Activated T-cell treated with anti-CD3 and anti-CD28 coated beads, Interleukin-2, amount 50 U/mL, for 72 hours (primary cell): Measurements from ENCODE around the gene MVB12B. TPM values are rescaled to one million over a fixed set of nuclear protein-coding genes. Genes with fewer than 3 reads are reported as not detected.
A peak's percentile ranks its signal among the peaks of the same experiment; 100 is the strongest.

Experiments used
- ATAC-seq, 2 donors: fragments of 150-1000 bp; cut with Tn5 transposase; replicated peaks in 1 of 2; 2 replicates each; pipeline ENCODE4 v1.10.0; 2021; ENCODE audit warnings: moderate library complexity in 2 of 2, mild to moderate bottlenecking in 1 of 2
- DNase-seq, 2 donors: peaks; one replicate each; pipeline ENCODE4 v3.0.0; 2021 to 2022; ENCODE audit warnings: mixed read lengths in 1 of 2
- H3K27ac Mint-ChIP-seq: one replicate; pipeline ENCODE4 v1.8.0; 2022; ENCODE audit warnings: mild to moderate bottlenecking, moderate library complexity, mixed read lengths
- H3K27me3 Mint-ChIP-seq: one replicate; pipeline ENCODE4 v1.8.0; 2022; ENCODE audit warnings: low read depth, mixed read lengths
- H3K36me3 Mint-ChIP-seq, 2 donors: one replicate each; pipeline ENCODE4 v1.8.0; 2022; ENCODE audit warnings: mixed read lengths in 2 of 2, mild to moderate bottlenecking in 1 of 2; ENCODE audit not compliant: insufficient read depth in 2 of 2
- H3K4me1 Mint-ChIP-seq: one replicate; pipeline ENCODE4 v1.8.0; 2022; ENCODE audit warnings: low read depth, mixed read lengths
- H3K4me3 Mint-ChIP-seq, 2 donors: one replicate each; pipeline ENCODE4 v1.8.0; 2022; ENCODE audit warnings: mild to moderate bottlenecking in 2 of 2, mixed read lengths in 2 of 2, moderate library complexity in 2 of 2
- H3K9me3 Mint-ChIP-seq, 2 donors: one replicate each; pipeline ENCODE4 v1.8.0; 2022; ENCODE audit warnings: mixed read lengths in 2 of 2
- total RNA-seq, 2 donors: library from RNA; stranded (reverse); gene quantifications; one replicate each; pipeline ENCODE4 v1.2.3, GENCODE V29; 2022

Gene MVB12B
- total RNA-seq, 2 donors from 2014 or later = 11.5 to 17.1 TPM

GRCh38 chr9:126391713-126392661 is 65.4 kb downstream of the MVB12B start:
- Mint-ChIP-seq H3K9me3 (no peaks in the 10 kb centered on the region), H3K27me3 (no peaks in the 10 kb centered on the region), H3K4me3 (no peak overlapping the region), H3K36me3 (peaks cover 4 to 5% of the 10 kb centered on the region in 2 donors), H3K27ac (peak overlapping the region; percentile 12), H3K4me1 (peaks cover 44% of the 10 kb centered on the region)
- ATAC-seq = no peak
- DNase-seq = no peak

DNA sequence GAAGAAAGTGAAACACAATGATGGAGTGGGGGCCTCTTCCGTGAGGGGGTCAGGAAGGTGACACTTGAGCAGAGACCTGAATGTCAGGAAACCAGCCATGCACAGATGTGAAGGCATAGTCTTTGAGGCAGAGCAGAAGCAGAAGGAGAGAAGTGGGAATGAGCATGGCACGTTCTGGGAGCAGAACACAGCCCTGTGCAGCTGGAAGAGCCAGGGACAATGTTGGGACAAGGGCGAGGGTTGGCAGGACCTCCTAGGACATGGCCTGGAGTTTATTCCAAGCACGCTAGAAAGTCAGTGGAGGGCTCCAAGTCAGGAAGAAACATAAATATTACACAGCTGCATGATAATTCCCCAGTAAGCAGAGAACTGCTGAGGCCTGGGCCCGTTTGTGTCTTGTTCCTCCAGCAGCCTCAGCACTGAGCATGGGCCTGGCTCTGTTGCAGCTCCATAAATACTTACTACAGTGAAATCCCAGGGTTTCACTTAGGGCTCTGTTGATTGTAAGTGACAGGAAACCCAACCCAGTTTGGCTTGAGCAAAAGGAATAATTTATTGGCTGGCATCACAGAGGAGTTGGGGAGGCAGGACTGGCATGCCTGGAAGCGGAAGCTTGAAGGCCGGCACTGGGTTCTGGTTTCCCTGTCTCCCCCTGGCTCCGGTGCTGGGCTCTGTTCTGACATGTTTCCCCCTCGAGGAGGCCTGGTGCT is 66.2 kb downstream of the MVB12B start:
- H3K27me3 Mint-ChIP-seq = no peaks in the 10 kb centered on the region
- H3K4me3 Mint-ChIP-seq = no peak overlapping the region
- no peak for DNase-seq
- peaks cover 4 to 5% of the 10 kb centered on the region in 2 donors for H3K36me3 Mint-ChIP-seq
- H3K27ac Mint-ChIP-seq = peak overlapping the region; percentile 4
- H3K4me1 Mint-ChIP-seq = peaks cover 52% of the 10 kb centered on the region
- no peaks in the 10 kb centered on the region for H3K9me3 Mint-ChIP-seq
- ATAC-seq = no peak

- H3K9me3 Mint-ChIP-seq = no peaks in the 10 kb centered on the region
- no peaks in the 10 kb centered on the region for H3K27me3 Mint-ChIP-seq
- ATAC-seq (no peak), DNase-seq (no peak)
- H3K27ac Mint-ChIP-seq = no peak overlapping the region
- no peak overlapping the region for H3K4me3 Mint-ChIP-seq
- peaks cover 4 to 5% of the 10 kb centered on the region in 2 donors for H3K36me3 Mint-ChIP-seq
- H3K4me1 Mint-ChIP-seq = peaks cover 63% of the 10 kb centered on the region
Observed at GRCh38 chr9:126393876-126394275, 67.2 kb downstream of the MVB12B start.

DNA sequence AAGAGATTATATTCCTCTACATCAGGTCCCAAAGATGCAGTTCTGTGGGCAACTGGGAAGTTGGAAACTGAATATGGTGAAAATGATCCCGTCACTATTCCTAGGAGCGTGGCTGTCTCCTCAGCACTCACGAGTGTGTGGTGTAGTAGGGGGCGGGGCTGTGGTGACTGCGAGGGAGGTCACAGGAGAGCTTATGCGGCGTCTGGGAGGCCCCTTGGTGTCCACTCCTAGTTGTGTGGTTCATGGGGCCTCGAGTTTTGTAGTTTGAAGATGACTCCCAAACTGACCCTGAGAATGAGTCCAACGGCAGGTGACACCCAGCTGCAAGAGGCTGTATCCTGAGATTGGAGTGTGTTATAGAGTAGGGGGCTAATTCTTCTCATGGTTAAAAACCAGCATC is 68.2 kb downstream of the MVB12B start:
- no peak for ATAC-seq
- no peak for DNase-seq
- Mint-ChIP-seq H3K27me3 (peaks cover 5% of the 10 kb centered on the region), H3K4me1 (peaks cover 69% of the 10 kb centered on the region), H3K36me3 (peaks cover 4 to 5% of the 10 kb centered on the region in 2 donors), H3K4me3 (peak overlapping the region in 1 of 2 donors; percentile 79), H3K9me3 (no peaks in the 10 kb centered on the region), H3K27ac (no peak overlapping the region)

- ATAC-seq = no peak
- peaks cover 68% of the 10 kb centered on the region for H3K4me1 Mint-ChIP-seq
Observed at GRCh38 chr9:126395439-126396212, 69.0 kb downstream of the MVB12B start.

GRCh38 chr9:126397056-126397455 is 70.4 kb downstream of the MVB12B start:
- Mint-ChIP-seq H3K27ac (peak overlapping the region; percentile 79), H3K4me3 (peak overlapping the region; percentile 77 to 79), H3K27me3 (peaks cover 17% of the 10 kb centered on the region), H3K36me3 (peaks cover 4 to 5% of the 10 kb centered on the region in 2 donors), H3K4me1 (peaks cover 79% of the 10 kb centered on the region), H3K9me3 (no peaks in the 10 kb centered on the region)
- ATAC-seq (peak; percentile 92 to 93), DNase-seq (peak; percentile 84 to 87)

More at GRCh38 chr9:126395439-126396212, 69.0 kb downstream of the MVB12B start:
- H3K4me3 Mint-ChIP-seq = peak overlapping the region; percentile 77 to 79
- H3K36me3 Mint-ChIP-seq = peaks cover 4 to 5% of the 10 kb centered on the region in 2 donors
- peak; percentile 32 to 39 for DNase-seq
- peaks cover 11% of the 10 kb centered on the region for H3K27me3 Mint-ChIP-seq
- H3K9me3 Mint-ChIP-seq = no peaks in the 10 kb centered on the region
- H3K27ac Mint-ChIP-seq = peak overlapping the region; percentile 3

DNA sequence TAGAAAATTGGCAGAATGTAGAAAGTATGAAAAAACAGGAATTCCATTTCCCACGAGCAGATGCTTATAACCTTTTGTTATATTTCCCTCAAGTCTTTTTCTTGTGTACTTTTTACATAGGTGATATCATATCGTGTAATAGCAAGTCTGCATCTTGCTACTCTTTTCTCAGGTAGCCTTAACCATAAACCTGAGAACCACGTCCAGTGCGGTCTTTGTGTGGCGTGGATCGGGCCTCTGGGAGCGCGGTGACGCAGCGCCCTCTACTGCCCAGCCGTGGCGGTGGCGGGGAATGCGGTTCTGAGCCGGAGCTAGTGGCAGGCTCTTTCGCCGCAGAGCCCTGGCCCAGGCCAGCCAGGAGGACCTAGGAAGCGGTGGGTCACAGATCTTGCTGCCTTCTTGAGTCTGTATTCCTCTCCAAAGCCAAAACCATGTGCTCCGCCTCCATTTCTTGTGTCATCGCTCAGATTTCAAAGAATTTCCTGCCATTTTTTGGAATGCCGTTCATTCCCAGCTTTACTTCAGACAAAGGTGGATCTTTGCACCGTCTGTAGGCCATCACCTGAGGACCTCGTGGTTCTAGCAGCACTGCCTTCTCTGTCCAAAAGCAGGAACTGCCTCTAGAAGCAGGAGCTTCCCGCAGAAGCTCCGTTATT is 71.9 kb downstream of the MVB12B start:
- Mint-ChIP-seq H3K27ac (no peak overlapping the region), H3K36me3 (peaks cover 0 to 3% of the 10 kb centered on the region in 2 donors), H3K27me3 (peaks cover 17% of the 10 kb centered on the region), H3K4me1 (peaks cover 83% of the 10 kb centered on the region), H3K4me3 (peak overlapping the region; percentile 53 to 77), H3K9me3 (no peaks in the 10 kb centered on the region)
- peak; percentile 77 to 88 for DNase-seq
- ATAC-seq = peak; percentile 22 to 29

- Mint-ChIP-seq H3K36me3 (peaks cover 0 to 3% of the 10 kb centered on the region in 2 donors), H3K9me3 (no peaks in the 10 kb centered on the region), H3K4me3 (no peak overlapping the region), H3K4me1 (peaks cover 81% of the 10 kb centered on the region), H3K27me3 (peaks cover 17% of the 10 kb centered on the region), H3K27ac (no peak overlapping the region)
- peak in 1 of 2 donors; percentile 36 for DNase-seq
- no peak for ATAC-seq
Observed at GRCh38 chr9:126399251-126399650, 72.6 kb downstream of the MVB12B start.

- ATAC-seq (no peak), DNase-seq (no peak)
- Mint-ChIP-seq H3K27ac (no peak overlapping the region), H3K4me1 (peaks cover 77% of the 10 kb centered on the region), H3K9me3 (no peaks in the 10 kb centered on the region), H3K27me3 (peaks cover 17% of the 10 kb centered on the region), H3K4me3 (no peak overlapping the region), H3K36me3 (peaks cover 0 to 3% of the 10 kb centered on the region in 2 donors)
Observed at GRCh38 chr9:126399789-126400188, 73.2 kb downstream of the MVB12B start.

GRCh38 chr9:126400571-126400970 is 73.9 kb downstream of the MVB12B start:
- Mint-ChIP-seq H3K4me3 (no peak overlapping the region), H3K9me3 (no peaks in the 10 kb centered on the region), H3K4me1 (peaks cover 69% of the 10 kb centered on the region), H3K27me3 (peaks cover 17% of the 10 kb centered on the region), H3K27ac (no peak overlapping the region), H3K36me3 (peaks cover 0 to 3% of the 10 kb centered on the region in 2 donors)
- ATAC-seq (no peak), DNase-seq (no peak)

GRCh38 chr9:126401107-126401506 is 74.5 kb downstream of the MVB12B start:
- DNase-seq = peak in 1 of 2 donors; percentile 36

DNA sequence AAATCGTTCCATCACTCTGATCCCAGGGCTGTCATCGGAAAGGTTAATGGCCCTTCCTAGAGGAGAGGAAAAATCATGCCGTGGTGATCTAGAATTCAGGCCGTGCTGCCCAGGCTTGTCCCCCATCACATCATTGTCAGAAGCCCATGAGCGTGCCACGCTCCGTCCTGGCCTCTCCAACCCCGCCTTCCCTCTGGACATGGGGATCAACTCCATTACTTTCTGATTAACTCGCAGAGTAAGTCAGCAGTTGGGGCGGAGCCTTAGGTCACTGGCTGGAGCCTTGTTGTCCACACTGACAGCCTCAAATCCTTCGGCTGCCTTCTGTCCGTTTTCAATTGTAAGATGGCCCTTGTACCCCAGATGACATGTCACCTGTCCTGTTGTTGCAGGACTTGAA is 75.0 kb downstream of the MVB12B start:
- ATAC-seq (no peak), DNase-seq (no peak)
- Mint-ChIP-seq H3K9me3 (no peaks in the 10 kb centered on the region), H3K27me3 (peaks cover 17% of the 10 kb centered on the region), H3K36me3 (no peaks in the 10 kb centered on the region), H3K4me3 (no peak overlapping the region), H3K4me1 (peaks cover 59% of the 10 kb centered on the region), H3K27ac (no peak overlapping the region)

More at GRCh38 chr9:126401107-126401506, 74.5 kb downstream of the MVB12B start:
- H3K36me3 Mint-ChIP-seq = peaks cover 0 to 2% of the 10 kb centered on the region in 2 donors
- no peak overlapping the region for H3K27ac Mint-ChIP-seq
- peaks cover 17% of the 10 kb centered on the region for H3K27me3 Mint-ChIP-seq
- peaks cover 64% of the 10 kb centered on the region for H3K4me1 Mint-ChIP-seq
- peak in 1 of 2 donors; percentile 14 for ATAC-seq
- no peaks in the 10 kb centered on the region for H3K9me3 Mint-ChIP-seq
- no peak overlapping the region for H3K4me3 Mint-ChIP-seq
